A549 treated with AZD9567 at 1 μM for 4 hours (cell line): ENCODE measurements around the gene VGLL3. TPM values are rescaled to one million over a fixed set of nuclear protein-coding genes. Genes with fewer than 3 reads are reported as not detected.

Experiments used
- total RNA-seq: library from RNA; stranded (reverse); fragments of 200-300 nt; extraction: Qiagen RNA extraction; gene quantifications from 5 replicates; pipeline ENCODE4 v1.2.3, GENCODE V29; 2022; ENCODE audit not compliant: insufficient read depth

Gene VGLL3, protein sequence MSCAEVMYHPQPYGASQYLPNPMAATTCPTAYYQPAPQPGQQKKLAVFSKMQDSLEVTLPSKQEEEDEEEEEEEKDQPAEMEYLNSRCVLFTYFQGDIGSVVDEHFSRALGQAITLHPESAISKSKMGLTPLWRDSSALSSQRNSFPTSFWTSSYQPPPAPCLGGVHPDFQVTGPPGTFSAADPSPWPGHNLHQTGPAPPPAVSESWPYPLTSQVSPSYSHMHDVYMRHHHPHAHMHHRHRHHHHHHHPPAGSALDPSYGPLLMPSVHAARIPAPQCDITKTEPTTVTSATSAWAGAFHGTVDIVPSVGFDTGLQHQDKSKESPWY
- 5.0 to 10.8 TPM (median 8.2 TPM) in 5 replicates for total RNA-seq

DNA sequence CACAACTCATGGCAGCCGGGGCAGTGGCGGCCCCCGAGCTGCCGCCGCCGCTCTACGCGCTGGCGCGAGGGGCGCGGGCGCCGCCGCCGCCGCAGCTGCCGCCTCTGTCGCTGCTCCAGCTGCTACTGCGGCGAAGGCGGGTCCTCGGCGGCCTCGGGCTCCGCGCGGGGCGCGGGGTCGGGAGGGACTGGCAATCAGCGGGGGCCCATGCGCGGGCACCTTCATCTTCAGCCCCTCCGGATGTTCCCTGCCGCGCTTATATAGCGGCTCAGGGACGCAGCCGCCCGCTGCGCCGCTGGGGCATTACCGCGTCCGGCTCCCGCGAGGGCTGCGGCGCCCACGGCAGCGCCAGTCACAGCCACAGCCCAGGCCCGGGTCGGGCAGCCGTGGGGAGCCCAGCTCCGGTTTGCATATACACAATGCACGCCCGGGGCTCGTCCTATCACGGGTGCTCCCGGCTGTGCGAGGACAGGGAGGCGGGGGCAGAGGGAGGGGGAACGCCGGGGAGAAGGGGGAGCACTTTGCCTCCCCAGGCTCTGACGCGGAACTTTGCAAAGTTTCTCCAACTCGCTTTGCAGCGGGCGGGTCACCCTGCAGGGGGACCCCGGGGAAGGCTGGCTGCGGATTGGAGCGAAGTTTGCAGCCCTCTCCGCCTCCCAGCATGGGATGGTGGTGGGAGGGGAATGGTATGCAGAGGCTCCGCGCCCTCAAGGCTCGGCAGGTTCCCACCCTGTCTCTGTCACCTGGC lies at the start of gene VGLL3:
TSS of gene VGLL3 (minus strand) at position 416 of the 748 bp plus-strand sequence. CDS start at position 10, 406 bp downstream.

Other genes starting within 250 kb of the VGLL3 start
- 92.3 to 107 TPM (median 98.7 TPM) in 5 replicates for gene CHMP2B, start 236.2 kb upstream of the VGLL3 start, total RNA-seq